Esophagus muscularis mucosa (tissue), 4 donors: ENCODE data around the gene ADD3. TPM values are rescaled to one million over a fixed set of nuclear protein-coding genes. Genes with fewer than 3 reads are reported as not detected.

Source experiments
- DNase-seq: peaks from one replicate; pipeline ENCODE4 v3.0.0-alpha.2; 2017; ENCODE audit errors: extremely low spot score
- H3K27ac ChIP-seq, 4 donors: fragments of 200-600 bp; sonication (generic); replicated peaks in 1 of 4; 1 replicate in 3 of 4; 2 replicates in 1 of 4; pipeline ENCODE4 v1.5.1; 2016 to 2019; ENCODE audit warnings: mild to moderate bottlenecking in 1 of 4
- H3K27me3 ChIP-seq, 4 donors: fragments of 200-600 bp; sonication (generic); one replicate each; pipeline versions ENCODE4 v1.5.1 to v1.6.0; 2016 to 2019
- H3K36me3 ChIP-seq, 4 donors: fragments of 200-600 bp; sonication (generic); one replicate each; pipeline ENCODE4 v1.5.1; 2016 to 2019
- H3K4me1 ChIP-seq, 4 donors: fragments of 200-600 bp; sonication (generic); one replicate each; pipeline ENCODE4 v1.5.1; 2016 to 2019
- H3K4me3 ChIP-seq, 4 donors: fragments of 200-600 bp; sonication (generic); 1 replicate in 2 of 4; 2 replicates in 2 of 4; pipeline ENCODE4 v1.5.1; 2016 to 2019; ENCODE audit warnings: mild to moderate bottlenecking in 4 of 4, moderate library complexity in 1 of 4
- H3K9me3 ChIP-seq, 4 donors: fragments of 200-600 bp; sonication (generic); 1 replicate in 3 of 4; 2 replicates in 1 of 4; pipeline ENCODE4 v1.5.1; 2016 to 2019
- EP300 ChIP-seq: sonication (generic); formaldehyde crosslinking; IDR thresholded peaks from one replicate; pipeline ENCODE4 v1.6.1; 2017; ENCODE audit warnings: antibody characterized with exemption
- POLR2A ChIP-seq: fragments of 450-650 bp; IDR thresholded peaks from one replicate; pipeline ENCODE4 v1.6.1; 2017; ENCODE audit warnings: antibody characterized with exemption, moderate library complexity, mild to moderate bottlenecking, low read depth
- POLR2AphosphoS5 ChIP-seq, 2 donors: sonication (generic); formaldehyde crosslinking; IDR thresholded peaks; one replicate each; pipeline ENCODE4 v1.6.1; 2017; ENCODE audit warnings: antibody characterized with exemption in 2 of 2
- WGBS: methylation state at CpG from one replicate; pipeline ENCODE4 v1.1.5; 2018; 5-methylcytosine and 5-hydroxymethylcytosine counted together
- intact Hi-C: fragments of 100-400 bp; cut with DNase I; formaldehyde crosslinking; loops from one replicate; pipeline ENCODE4 v1.15.1; 2023
- total RNA-seq, 4 donors: library from RNA; depleted of rRNA; stranded (reverse); fragments of >200 nt; gene quantifications; one replicate each; pipeline versions ENCODE4 v1.1.0 to v1.2.1, GENCODE V29; 2016
- TF ChIP-seq, protein P1 (sequence below), 3 experiments: fragments of 200-600 bp in 2 of 3; fragments of 450-650 bp in 1 of 3; sonication (generic) in 2 of 3; IDR thresholded peaks; one replicate each; pipeline ENCODE4 v1.5.1; 2017 to 2019; ENCODE audit warnings: antibody characterized with exemption in 3 of 3, mild to moderate bottlenecking in 2 of 3, moderate library complexity in 1 of 3

The ADD3 gene
- total RNA-seq, 4 donors from 2014 or later = 60.1 to 228 (median 99.2) TPM

DNA sequence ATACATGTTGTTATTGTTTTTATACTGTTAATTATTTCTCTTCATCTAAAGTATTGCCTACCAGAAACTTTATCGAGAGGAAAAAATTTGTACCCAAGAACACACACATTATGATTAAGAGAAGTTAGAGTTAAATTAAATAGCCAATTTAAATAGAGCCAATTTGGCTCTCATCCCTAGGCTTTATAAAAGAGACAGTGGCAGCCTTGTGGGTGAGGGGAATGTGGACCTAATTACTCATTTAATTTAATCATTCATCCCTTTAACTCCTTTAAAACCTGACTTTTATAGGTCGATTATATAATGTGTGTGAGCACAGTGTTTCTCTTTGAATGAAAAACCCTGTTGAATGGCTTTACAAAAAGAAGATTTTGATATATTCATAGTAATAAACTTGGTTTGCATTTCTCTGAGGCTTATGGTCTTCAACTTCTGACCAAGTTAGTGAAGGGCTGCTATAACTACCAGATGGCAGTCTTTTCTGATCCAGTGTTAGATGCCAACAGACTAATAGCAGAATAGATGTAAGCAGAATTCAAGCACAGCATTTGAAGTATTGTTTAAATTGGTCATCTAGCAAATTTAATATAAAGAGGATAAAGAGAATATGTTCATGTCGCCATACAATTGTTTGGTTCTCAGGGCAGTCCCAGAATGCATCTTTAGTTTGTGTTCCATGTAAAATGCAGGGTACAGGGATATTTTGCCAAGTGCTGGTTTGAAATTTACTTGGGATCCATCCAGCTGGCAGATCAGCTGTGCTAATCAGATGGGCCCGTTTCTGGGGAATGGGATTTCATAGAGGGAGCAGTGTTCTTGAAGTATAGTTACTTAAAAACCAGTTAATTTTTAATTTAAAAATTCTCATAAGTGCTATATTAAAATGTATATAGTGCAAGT lies 25.3 kb downstream of the ADD3 start:
- Histone ChIP-seq H3K4me3 (peak overlapping the region in 1 of 4 donors; percentile 3), H3K9me3 (no peaks in the 10 kb centered on the region), H3K36me3 (no peaks in the 10 kb centered on the region), H3K4me1 (peaks cover 30 to 34% (median 33%) of the 10 kb centered on the region in 4 donors), H3K27me3 (no peaks in the 10 kb centered on the region), H3K27ac (peak overlapping the region in 1 of 4 donors; percentile 9)
- TF ChIP-seq POLR2AphosphoS5 (IDR thresholded peaks at IDR 0.05) (no peak), EP300 (no peak), POLR2A (no peak)
- TF ChIP-seq, protein P1, sequence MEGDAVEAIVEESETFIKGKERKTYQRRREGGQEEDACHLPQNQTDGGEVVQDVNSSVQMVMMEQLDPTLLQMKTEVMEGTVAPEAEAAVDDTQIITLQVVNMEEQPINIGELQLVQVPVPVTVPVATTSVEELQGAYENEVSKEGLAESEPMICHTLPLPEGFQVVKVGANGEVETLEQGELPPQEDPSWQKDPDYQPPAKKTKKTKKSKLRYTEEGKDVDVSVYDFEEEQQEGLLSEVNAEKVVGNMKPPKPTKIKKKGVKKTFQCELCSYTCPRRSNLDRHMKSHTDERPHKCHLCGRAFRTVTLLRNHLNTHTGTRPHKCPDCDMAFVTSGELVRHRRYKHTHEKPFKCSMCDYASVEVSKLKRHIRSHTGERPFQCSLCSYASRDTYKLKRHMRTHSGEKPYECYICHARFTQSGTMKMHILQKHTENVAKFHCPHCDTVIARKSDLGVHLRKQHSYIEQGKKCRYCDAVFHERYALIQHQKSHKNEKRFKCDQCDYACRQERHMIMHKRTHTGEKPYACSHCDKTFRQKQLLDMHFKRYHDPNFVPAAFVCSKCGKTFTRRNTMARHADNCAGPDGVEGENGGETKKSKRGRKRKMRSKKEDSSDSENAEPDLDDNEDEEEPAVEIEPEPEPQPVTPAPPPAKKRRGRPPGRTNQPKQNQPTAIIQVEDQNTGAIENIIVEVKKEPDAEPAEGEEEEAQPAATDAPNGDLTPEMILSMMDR (IDR thresholded peaks at IDR 0.05) = no peak
- 48% methylated on average over 4 of the region's 4 CpGs for WGBS
- intact Hi-C loops = no loop called here
- DNase-seq = no peak

DNA sequence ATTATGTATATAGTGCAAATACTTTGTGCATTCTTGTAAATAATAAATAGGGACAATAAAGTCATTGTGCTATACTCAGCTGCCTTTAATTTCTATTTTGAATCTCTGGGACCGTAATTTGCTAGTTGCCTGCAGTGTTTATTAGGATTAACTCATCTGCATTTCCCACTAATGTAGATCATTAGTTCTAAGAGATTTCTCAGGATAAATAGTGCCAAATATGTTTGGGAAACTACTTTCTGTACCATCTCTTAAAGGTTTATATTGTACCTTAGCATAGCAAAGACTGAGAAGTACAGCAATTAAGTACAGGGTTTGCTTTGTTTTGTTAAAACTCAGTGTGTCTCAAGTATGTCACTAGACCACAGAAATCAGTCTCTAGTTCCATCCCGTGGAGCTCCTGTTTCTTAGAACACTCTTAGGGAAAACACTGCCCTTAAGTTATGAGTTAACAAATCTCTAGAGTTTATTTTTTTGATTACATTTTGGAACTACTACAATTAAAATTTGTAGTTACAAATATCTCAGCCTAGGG lies 26.0 kb downstream of the ADD3 start:
- Histone ChIP-seq H3K4me3 (peak overlapping the region in 1 of 4 donors; percentile 3), H3K4me1 (peaks cover 30 to 34% (median 33%) of the 10 kb centered on the region in 4 donors), H3K27me3 (no peaks in the 10 kb centered on the region), H3K36me3 (no peaks in the 10 kb centered on the region), H3K27ac (no peak overlapping the region), H3K9me3 (no peaks in the 10 kb centered on the region)
- intact Hi-C loops = no loop called here
- no peak for DNase-seq
- WGBS = 25% methylated on average over 2 of the region's 2 CpGs
- TF ChIP-seq EP300 (no peak), POLR2AphosphoS5 (IDR thresholded peaks at IDR 0.05) (no peak), POLR2A (no peak)
- TF ChIP-seq, protein P1 (IDR thresholded peaks at IDR 0.05) = no peak

DNA sequence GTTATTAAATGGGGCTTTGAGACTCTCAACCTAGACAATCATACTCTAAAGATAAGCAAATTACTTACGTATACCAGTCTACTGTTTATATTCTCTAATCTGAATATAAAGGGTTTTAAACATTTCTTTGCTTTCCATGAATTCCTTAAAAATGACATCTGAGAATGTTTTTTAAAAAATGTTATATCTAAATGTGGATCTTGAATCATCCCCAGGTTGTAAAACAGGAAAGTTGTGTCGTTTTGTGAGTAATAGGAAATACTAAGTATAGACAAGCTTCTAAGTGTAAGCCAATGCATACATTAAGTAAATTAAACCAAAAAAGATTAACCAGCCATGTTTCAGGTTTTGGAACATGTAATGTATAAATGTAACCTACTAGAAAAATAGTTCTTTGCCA lies 26.8 kb downstream of the ADD3 start:
- H3K9me3 ChIP-seq = no peaks in the 10 kb centered on the region
- 49% methylated on average over 2 of the region's 2 CpGs for WGBS
- H3K27me3 ChIP-seq = no peaks in the 10 kb centered on the region
- H3K36me3 ChIP-seq = no peaks in the 10 kb centered on the region
- DNase-seq = no peak
- no peak overlapping the region for H3K27ac ChIP-seq
- no peak overlapping the region for H3K4me3 ChIP-seq
- H3K4me1 ChIP-seq = peaks cover 30 to 36% (median 34%) of the 10 kb centered on the region in 4 donors
- intact Hi-C loops = no loop called here
- TF ChIP-seq, protein P1 (IDR thresholded peaks at IDR 0.05) = no peak
- TF ChIP-seq EP300 (no peak), POLR2A (no peak), POLR2AphosphoS5 (IDR thresholded peaks at IDR 0.05) (no peak)

DNA sequence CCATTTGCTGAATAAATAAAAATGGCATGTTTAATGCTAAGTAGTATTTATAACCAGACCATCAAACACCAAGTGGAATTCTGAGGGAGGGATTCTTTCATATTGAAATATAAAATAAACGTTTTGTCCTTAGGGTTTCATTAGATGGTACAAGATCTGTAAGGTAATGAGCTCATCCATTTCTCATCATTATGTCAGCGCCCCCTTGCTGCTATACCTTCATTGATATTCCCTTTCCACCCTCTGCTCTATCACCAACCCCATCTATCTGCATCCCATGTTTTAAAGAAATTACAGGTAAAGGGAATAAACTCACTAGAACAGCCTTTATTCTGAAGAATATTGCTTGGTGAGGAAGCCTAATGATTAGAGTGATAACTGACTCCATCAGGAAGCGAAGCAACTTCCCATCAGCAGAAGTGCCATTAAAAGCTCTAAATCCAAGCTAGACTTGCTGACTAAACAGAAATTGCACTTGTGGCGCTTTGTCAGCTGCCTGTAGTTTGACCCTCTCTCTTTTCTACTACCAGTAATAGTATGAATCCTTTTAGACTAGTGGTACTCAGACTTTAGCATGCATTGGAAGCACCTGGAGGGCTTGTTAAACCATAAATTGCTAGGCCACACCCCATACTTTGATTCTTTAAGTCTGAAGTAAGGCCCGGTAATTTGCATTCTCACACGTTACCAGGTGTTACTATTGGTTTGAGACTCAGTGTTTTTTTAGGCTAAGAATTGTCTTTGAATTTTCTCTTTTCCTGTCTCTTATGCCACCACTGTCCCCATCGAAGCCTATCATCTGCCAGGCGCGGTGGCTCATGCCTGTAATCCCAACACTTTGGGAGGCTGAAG lies 27.5 kb downstream of the ADD3 start:
- WGBS = 93% methylated on average over 9 of the region's 9 CpGs
- H3K36me3 ChIP-seq = no peaks in the 10 kb centered on the region

More for the DNA sequence above, 27.5 kb downstream of the ADD3 start:
- Histone ChIP-seq H3K27ac (no peak overlapping the region), H3K4me1 (peaks cover 30 to 43% (median 34%) of the 10 kb centered on the region in 4 donors), H3K9me3 (no peaks in the 10 kb centered on the region), H3K4me3 (no peak overlapping the region), H3K27me3 (no peaks in the 10 kb centered on the region)
- no peak for DNase-seq
- TF ChIP-seq, protein P1 (IDR thresholded peaks at IDR 0.05) = no peak
- TF ChIP-seq POLR2AphosphoS5 (IDR thresholded peaks at IDR 0.05) (no peak), POLR2A (no peak), EP300 (no peak)
- intact Hi-C loops = no loop called here
